Upper lobe of left lung (tissue), 4 donors: ENCODE results near the gene IL1RAPL2.

Experiments used
- CTCF ChIP-seq, 6 experiments: fragments of 450-650 bp in 4 of 6; fragments of 200-600 bp in 2 of 6; sonication (generic) in 2 of 6; IDR thresholded peaks; one replicate each; pipeline ENCODE4 v1.5.1; 2016 to 2019; ENCODE audit warnings: antibody characterized with exemption in 6 of 6
- EP300 ChIP-seq, 4 donors: sonication (generic); formaldehyde crosslinking; IDR thresholded peaks; one replicate each; pipeline ENCODE4 v1.5.1; 2017; ENCODE audit warnings: antibody characterized with exemption in 4 of 4, control low read depth in 2 of 4
- POLR2A ChIP-seq, 4 donors: fragments of 450-650 bp; IDR thresholded peaks; one replicate each; pipeline ENCODE4 v1.5.1; 2016 to 2017; ENCODE audit warnings: antibody characterized with exemption in 4 of 4, mild to moderate bottlenecking in 2 of 4
- POLR2AphosphoS5 ChIP-seq, 2 donors: sonication (generic); formaldehyde crosslinking; IDR thresholded peaks; one replicate each; pipeline ENCODE4 v1.5.1; 2017; ENCODE audit warnings: antibody characterized with exemption in 2 of 2

- no peak for TF ChIP-seq CTCF (IDR thresholded peaks at IDR 0.05)
- TF ChIP-seq POLR2A (IDR thresholded peaks at IDR 0.05): no peak
- TF ChIP-seq POLR2AphosphoS5 (IDR thresholded peaks at IDR 0.05): no peak
- no peak for TF ChIP-seq EP300 (IDR thresholded peaks at IDR 0.05)
Measured at GRCh38 chrX:104935581-104935980, 369.6 kb downstream of the IL1RAPL2 start.
